GM23248 (cell line): ENCODE results near the gene EPS8.

Source experiments
- EZH2 ChIP-seq: fragments of 200-600 bp; sonication (generic); IDR thresholded peaks from 2 replicates; pipeline ENCODE4 v1.6.1; 2018; ENCODE audit warnings: antibody characterized with exemption, mild to moderate bottlenecking; ENCODE audit not compliant: insufficient read depth, poor library complexity, severe bottlenecking
- EZH2phosphoT487 ChIP-seq: fragments of 200-600 bp; sonication (generic); IDR thresholded peaks from 2 replicates; pipeline ENCODE4 v1.6.1; 2018; ENCODE audit warnings: antibody characterized with exemption, moderate library complexity, mild to moderate bottlenecking, low read depth; ENCODE audit not compliant: insufficient read depth

- no peak for TF ChIP-seq EZH2
- TF ChIP-seq EZH2phosphoT487, result no peak
These were observed 158.0 kb downstream of the EPS8 start for GRCh38 chr12:15631007-15631715.
